HG03354 (cell line): Measurements from ENCODE around the gene CARS1.
A peak's percentile ranks its signal among the peaks of the same experiment; 100 is the strongest.
"Not testable (repeated sequence)": the region's sequence is repeated elsewhere in the genome, so short reads cannot be mapped to it uniquely, and the experiment has no call there.

ENCODE experiments used
- ATAC-seq: cut with Tn5 transposase; IDR thresholded peaks from one replicate; pipeline ENCODE4 v1.9.1; 2021; ENCODE audit warnings: mild to moderate bottlenecking; ENCODE audit not compliant: unreplicated experiment, poor library complexity, severe bottlenecking

The CARS1 gene

DNA sequence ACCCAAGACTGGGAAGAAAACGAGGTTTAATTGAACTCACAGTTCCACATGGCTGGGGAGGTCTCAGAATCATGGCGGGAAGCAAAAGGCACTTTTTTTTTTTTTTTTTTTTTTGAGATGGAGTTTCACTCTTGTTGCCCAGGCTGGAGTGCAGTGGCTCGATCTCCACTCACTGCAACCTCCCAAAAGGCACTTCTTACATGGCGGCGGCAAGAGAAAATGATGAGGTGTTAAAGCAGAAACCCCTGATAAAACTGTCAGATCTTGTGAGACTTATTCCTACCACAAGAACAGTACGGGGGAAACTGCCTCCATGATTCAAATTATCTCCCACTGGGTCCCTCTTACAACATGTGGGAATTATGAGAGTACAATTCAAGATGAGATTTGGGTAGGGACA is 7.5 kb upstream of the CARS1 start:
- ATAC-seq, result not testable (repeated sequence)

- not testable (repeated sequence) for ATAC-seq
Measured at GRCh38 chr11:3063876-3064275, 6.7 kb upstream of the CARS1 start.

- ATAC-seq, result not testable (repeated sequence)
Measured at GRCh38 chr11:3063432-3063831, 6.2 kb upstream of the CARS1 start.

DNA sequence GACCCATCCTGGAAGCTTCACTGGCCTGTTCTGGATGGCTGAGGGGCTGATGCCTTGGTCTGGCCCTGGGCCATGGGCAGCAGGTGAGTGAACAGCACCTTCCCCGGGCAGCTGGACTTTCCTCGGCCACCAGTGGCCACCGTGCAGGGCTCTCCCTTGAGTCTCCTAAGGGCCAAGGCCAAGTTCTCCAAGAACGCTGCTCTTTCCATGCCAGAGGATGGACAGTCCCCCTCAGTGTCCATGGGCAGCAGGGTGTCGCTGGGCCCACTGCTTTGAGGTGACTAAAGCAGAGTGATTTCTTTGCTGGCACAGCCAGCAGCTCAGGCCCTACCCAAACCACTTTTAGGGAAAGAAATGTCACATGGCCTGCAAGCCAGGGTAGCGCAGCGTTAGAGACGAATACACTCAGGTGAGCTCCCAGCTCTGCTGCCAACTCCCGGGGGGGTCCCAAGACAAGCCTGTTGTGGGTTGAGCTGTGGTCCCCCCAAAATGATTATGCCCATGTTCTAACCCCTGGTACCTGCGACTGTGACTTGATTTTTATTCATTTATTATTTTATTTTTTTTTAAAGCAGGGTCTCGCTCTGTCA is 3.3 kb upstream of the CARS1 start:
- no peak for ATAC-seq

DNA sequence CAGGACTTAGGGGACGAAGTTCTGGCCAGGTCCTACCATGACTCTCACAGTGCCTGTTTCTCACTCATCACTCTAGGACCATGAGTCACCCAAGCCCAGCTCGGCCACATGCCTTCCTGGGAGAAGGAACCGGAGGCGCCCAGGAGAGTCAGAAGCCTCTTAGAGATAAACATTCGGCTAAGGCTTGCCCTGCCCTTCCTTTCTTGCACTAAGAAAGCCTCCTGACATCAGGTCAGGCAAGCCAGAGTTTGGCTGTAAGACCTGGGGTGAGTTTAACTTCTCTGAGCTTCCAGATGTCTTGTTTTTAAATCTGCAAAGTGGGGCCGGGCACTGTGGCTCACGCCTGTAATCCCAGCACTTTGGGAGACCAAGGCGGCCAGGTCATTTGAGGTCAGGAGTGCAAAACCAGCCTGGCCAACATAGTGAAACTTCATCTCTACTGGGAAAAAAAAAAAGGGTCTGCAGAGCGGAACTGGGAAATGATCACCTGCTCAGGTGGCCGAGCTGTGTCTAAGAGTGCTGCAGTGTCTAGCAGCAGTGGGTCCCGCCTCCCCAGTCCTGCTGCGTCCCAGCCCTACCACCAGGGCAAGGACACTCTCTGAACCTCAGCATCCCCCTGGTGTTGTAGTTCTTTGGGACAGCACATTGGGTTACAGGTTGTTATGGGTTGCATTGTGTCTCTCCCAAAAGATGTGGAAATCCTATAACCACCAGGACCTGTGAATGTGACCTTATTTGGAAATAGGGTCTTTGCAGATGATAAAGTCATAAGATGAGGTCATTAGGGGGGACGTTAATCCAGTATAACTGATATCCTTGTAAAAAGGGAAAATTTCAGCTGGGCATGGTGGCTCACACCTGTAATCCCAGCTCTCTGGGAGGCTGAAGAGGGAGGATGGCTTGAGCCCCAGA is 1.8 kb upstream of the CARS1 start:
- no peak for ATAC-seq

GRCh38 chr11:3056296-3057068 is 741 bp downstream of the CARS1 start:
- ATAC-seq, result no peak

DNA sequence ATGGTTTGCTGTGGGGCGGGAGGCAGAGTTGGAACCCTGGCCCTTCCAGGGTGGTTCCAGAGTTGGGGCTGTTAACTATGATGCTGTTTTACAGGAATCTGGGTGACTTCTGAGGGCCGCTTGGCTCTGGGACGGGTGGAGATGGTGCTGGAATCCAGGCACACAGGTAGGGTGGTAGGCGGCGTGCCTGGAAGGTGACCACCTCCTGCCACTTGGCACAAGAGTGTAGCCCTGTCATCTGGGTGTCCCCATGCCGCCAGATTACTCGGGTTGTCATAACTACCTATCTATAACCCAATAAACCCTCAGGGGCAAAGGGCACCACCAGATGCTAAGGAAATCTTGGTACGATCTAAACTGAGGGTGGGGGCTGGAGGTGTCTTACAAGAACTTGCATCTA is 1.3 kb downstream of the CARS1 start:
- no peak for ATAC-seq

DNA sequence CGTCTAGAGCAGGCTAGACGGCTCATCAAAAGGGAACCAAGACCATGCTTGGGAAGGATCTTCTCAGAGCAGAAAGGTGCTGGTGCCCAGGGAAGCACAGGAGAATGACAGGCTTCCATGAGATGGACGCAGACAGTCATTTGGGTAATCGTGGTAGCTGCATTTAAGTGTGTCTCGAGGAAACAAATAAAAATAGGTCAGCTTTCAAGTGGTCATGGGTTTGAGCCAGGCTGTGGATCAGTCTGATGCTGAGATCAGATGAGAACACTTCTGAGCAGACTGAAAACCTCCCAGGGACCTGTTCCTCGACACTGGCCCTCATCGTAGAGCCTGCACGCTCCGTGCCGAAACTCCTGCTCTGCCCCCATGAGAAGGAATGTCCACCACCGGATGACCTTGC is 4.7 kb downstream of the CARS1 start:
- no peak for ATAC-seq

- ATAC-seq, result no peak
Measured at GRCh38 chr11:3052109-3052479, 5.1 kb downstream of the CARS1 start.

DNA sequence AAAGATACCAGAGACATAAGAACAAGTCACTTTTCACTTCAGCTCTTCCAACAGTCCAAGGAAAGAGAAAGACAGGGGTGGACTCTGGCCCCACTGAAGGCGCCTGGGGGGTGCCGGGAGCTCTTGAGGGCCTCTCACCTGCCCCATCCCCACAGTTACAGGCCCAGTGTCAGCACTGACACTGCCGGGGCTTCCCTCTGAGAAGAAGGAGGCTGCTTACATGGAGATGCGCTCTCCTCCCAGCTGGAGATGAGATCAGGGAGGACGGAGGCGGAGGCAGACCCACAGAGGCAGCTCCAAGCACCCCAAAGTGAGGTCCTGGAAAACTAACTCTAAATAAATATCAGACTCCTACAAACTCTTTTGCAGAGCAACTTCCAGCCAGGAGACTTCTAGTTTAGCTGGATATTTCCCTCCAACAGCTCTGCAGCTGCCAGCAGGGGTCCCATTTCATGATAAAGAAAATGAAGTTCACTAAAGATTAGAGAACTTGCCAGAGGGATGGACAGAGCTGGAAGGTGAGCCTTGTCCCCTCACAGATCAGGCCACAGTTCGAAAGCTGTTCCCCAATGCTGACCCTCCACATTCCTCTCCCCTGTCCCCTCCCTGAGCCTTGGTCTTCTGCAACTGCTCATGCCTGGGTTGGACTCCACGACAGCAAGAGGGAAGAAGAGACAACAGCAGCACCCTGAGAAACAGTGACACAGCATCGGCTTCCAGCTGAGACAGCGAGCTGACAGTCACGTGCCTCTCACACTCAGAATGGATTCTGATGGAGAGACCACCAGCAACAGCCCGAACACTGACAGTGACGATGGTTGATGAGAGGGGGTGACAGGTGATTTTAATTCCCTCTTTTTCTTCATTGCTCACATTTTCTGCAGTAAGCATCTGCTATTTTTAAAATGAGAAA is 5.8 kb downstream of the CARS1 start:
- no peak for ATAC-seq

GRCh38 chr11:3050386-3051195 is 6.6 kb downstream of the CARS1 start:
- no peak for ATAC-seq

- peak; percentile 72 for ATAC-seq
Measured at GRCh38 chr11:3049430-3050243, 7.6 kb downstream of the CARS1 start.

- ATAC-seq, result no peak
Measured at GRCh38 chr11:3047637-3048036, 9.6 kb downstream of the CARS1 start.

DNA sequence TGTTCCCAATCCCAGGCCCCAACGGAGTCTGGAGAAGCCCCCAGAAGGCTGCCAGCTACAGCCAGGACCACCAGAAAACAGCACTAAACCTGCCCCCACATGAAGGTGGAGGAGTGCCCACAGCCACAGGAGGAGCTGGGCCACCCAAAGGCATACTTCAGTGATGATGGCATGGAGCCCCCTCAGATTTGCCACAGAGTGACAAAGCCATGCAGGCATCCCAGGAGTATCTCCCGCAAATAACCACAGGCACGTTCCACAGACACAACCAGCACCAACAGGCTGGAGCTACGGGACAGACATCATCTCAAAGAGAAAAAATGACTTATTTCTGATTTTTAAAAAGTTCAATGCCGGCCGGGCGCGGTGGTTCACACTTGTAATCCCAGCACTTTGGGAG is 10.6 kb downstream of the CARS1 start:
- ATAC-seq, result no peak

- ATAC-seq, result no peak
Measured at GRCh38 chr11:3046190-3046589, 11.0 kb downstream of the CARS1 start.

GRCh38 chr11:3044915-3045314 is 12.3 kb downstream of the CARS1 start:
- no peak for ATAC-seq

DNA sequence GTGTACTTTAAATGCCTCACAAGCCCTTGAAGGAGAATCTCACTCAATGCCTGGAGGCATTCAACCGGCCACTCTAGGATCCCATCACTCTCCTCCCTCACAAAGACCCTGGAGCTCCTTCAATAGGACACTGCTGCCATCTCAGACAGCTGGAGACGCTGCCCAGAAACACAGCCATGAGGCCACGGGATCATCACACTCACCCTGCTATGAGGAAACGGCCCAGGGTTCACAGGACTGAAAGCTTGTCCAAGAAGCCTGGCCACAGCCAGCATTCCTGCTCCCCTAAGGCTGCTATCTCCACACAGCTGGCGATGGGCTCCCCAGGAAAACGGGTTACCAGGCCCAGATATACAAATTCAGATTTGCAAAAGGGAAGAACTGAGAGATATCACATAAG is 13.2 kb downstream of the CARS1 start:
- ATAC-seq, result no peak

GRCh38 chr11:3043315-3043871 is 13.8 kb downstream of the CARS1 start:
- ATAC-seq, result no peak
